Mammary epithelial cell (primary cell): ENCODE measurements around the gene DNAH9.

ENCODE experiments used
- EZH2 ChIP-seq: IDR thresholded peaks from 2 replicates; pipeline ENCODE4 v1.6.1; 2012; ENCODE audit warnings: low read length, inconsistent platforms, borderline replicate concordance
- TF ChIP-seq, protein P1 (sequence below), 2 donors: IDR thresholded peaks in 1 of 2; conservative IDR thresholded peaks in 1 of 2; 2 replicates each; pipeline ENCODE4 v1.5.1; 2011 to 2012; ENCODE audit warnings: inconsistent platforms in 2 of 2, low read length in 2 of 2, mild to moderate bottlenecking in 2 of 2, control low read depth in 1 of 2, low read depth in 1 of 2; ENCODE audit not compliant: insufficient read depth in 1 of 2; ENCODE audit errors: extremely low read depth in 1 of 2

DNA sequence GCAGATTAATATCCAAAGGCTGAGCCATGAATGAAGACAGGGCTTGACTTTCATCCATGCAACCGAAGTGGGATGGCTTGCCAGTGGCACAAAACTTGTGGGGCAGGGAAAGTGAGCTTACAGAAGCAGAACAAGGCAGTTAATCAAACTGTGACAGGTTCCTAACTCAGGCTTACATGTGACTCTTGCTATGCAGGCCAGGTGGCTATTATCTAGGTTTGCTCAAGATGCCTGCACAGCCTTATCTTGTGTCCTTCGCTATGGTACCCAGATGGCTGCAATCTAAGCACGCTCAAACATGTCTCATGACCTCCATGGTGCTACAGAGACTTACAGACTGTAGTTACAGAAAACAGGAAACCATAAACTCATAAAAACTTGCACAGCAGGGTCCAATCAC is 8.6 kb upstream of the DNAH9 start:
- TF ChIP-seq, protein P1, sequence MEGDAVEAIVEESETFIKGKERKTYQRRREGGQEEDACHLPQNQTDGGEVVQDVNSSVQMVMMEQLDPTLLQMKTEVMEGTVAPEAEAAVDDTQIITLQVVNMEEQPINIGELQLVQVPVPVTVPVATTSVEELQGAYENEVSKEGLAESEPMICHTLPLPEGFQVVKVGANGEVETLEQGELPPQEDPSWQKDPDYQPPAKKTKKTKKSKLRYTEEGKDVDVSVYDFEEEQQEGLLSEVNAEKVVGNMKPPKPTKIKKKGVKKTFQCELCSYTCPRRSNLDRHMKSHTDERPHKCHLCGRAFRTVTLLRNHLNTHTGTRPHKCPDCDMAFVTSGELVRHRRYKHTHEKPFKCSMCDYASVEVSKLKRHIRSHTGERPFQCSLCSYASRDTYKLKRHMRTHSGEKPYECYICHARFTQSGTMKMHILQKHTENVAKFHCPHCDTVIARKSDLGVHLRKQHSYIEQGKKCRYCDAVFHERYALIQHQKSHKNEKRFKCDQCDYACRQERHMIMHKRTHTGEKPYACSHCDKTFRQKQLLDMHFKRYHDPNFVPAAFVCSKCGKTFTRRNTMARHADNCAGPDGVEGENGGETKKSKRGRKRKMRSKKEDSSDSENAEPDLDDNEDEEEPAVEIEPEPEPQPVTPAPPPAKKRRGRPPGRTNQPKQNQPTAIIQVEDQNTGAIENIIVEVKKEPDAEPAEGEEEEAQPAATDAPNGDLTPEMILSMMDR (conservative IDR thresholded peaks at IDR 0.05 in 1 of 2, IDR thresholded peaks at IDR 0.05 in 1 of 2; ENCODE audit: extremely low read depth in 1 of 2, insufficient read depth in 1 of 2, low read depth in 1 of 2, low read length in 2 of 2) = no peak
- TF ChIP-seq EZH2 = no peak
